Measurements from ENCODE around the gene TNN. TPM values are rescaled to one million over a fixed set of nuclear protein-coding genes. Genes with fewer than 3 reads are reported as not detected.
"Not testable (repeated sequence)": the region's sequence is repeated elsewhere in the genome, so short reads cannot be mapped to it uniquely, and the experiment has no call there.

TNN gene
- total and polyA plus RNA-seq, 12 donors, result 0.11 to 0.50 (median 0.23) TPM; not detected in 2

DNA sequence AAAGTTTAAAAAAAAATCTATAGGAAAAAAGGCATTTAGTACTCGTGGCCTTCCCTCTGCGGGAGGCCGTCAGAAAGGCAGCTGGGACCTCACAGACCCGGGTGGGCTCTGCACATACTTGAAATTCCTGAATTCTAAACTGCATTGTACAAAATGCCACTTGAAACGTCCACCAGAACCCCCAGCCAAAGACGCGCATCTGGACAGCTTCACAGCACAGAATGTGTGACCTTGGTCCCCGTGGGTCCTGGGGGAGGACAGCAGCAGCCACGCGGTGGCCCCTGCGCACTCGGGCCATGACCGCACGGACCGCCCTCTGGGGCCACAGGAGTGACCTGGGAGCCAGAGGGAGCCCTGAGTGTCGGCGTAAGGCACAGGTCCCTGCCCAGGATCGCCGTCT lies 23.8 kb upstream of the TNN start:
- no peak for TF ChIP-seq POLR2A (IDR thresholded peaks at IDR 0.05)
- TF ChIP-seq, protein P1, sequence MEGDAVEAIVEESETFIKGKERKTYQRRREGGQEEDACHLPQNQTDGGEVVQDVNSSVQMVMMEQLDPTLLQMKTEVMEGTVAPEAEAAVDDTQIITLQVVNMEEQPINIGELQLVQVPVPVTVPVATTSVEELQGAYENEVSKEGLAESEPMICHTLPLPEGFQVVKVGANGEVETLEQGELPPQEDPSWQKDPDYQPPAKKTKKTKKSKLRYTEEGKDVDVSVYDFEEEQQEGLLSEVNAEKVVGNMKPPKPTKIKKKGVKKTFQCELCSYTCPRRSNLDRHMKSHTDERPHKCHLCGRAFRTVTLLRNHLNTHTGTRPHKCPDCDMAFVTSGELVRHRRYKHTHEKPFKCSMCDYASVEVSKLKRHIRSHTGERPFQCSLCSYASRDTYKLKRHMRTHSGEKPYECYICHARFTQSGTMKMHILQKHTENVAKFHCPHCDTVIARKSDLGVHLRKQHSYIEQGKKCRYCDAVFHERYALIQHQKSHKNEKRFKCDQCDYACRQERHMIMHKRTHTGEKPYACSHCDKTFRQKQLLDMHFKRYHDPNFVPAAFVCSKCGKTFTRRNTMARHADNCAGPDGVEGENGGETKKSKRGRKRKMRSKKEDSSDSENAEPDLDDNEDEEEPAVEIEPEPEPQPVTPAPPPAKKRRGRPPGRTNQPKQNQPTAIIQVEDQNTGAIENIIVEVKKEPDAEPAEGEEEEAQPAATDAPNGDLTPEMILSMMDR (IDR thresholded peaks at IDR 0.05), result no peak

DNA sequence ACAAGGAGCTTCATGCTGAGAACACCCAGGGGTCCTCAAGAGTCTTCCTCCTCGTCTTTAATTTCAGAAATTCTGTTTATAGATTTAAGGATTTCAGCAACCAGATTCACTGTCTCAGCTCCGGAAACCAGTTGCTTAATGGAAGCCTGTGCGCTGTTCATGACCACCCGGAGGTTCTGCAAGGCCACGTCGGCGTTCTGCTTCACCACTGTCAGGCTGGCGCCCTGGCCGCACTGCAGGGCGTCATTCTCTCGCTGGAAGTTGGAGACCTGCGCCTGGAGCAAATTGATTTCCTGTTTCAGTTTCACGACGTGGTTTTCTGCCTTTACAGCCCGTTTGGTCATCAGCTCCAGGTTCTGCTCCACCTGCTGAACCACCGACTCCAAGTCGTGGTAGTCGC lies 23.0 kb upstream of the TNN start:
- H3K36me3 ChIP-seq (replicated peaks in 1 of 2); DNase-seq; H3K4me1 ChIP-seq (replicated peaks in 1 of 2); H3K27ac ChIP-seq; H3K9me3 ChIP-seq (replicated peaks in 1 of 3); H3K27me3 ChIP-seq; H3K4me3 ChIP-seq; intact Hi-C loops (cut with DNase I): not testable (repeated sequence)
- WGBS, 4 donors, result 85 to 90% (median 88%) methylated on average over 18 of the region's 18 CpGs

More for the DNA sequence above, 23.8 kb upstream of the TNN start:
- no peaks in the 10 kb centered on the region for H3K36me3 ChIP-seq (replicated peaks in 1 of 2)
- no peaks in the 10 kb centered on the region for H3K4me1 ChIP-seq (replicated peaks in 1 of 2)
- H3K27me3 ChIP-seq, result peaks cover 5% of the 10 kb centered on the region
- no peak for DNase-seq
- WGBS, 4 donors, result 35 to 52% (median 41%) methylated on average over 10 to 19 of the region's 19 CpGs
- no peaks in the 10 kb centered on the region for H3K9me3 ChIP-seq (replicated peaks in 1 of 3)
- H3K4me3 ChIP-seq, result no peak overlapping the region
- intact Hi-C loops (cut with DNase I), result no loop called here
- no peak overlapping the region for H3K27ac ChIP-seq

DNA sequence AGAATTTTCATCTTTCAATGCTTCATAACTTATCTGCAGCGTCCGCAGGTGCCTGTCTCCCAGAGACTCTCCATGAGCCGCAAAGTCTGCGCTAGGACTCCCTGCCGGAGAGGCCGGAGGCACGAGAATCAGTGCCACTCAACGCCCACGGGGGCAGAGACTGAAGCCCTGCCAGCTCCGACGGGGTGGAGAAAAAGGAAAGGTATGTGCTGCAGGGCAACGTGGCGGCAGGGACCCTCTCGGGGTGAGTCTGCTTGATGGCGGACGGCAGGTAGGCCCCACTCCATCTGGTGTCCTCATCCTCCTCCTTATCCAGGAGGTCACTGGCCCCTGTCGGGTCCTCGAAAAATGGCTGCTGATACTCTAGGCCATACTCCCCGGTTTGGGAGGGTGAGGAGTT lies 22.5 kb upstream of the TNN start:
- DNase-seq, result no peak
- WGBS, 4 donors, result 92 to 95% (median 94%) methylated on average over 17 to 19 of the region's 19 CpGs
- intact Hi-C loops (cut with DNase I), result no loop called here

DNA sequence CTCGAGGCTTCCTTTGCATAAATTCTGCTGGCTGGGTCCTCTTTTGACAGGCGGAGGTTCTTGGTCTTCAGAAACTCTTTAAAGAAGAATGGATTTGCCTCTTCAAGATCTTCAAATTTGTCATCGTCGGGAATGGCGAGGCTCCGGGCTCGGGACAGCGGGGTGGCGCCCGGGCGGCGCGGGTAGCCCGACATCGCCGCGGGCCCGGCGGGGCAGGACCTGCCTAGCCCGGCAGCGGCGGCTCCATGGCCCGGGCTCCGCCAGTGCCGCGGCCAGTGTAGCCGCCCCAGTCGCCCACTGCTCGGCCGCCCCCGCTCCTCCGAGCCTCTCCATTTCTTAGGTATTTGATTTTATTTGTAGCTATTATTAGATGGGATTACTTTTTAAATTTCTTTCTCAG lies 22.1 kb upstream of the TNN start:
- no peaks in the 10 kb centered on the region for H3K36me3 ChIP-seq (replicated peaks in 1 of 2)
- H3K27ac ChIP-seq, result no peak overlapping the region
- H3K4me1 ChIP-seq (replicated peaks in 1 of 2), result no peaks in the 10 kb centered on the region
- no peak for DNase-seq
- H3K27me3 ChIP-seq, result peaks cover 5% of the 10 kb centered on the region
- 93 to 97% (median 95%) methylated on average over 32 of the region's 32 CpGs for WGBS, 4 donors
- TF ChIP-seq, protein P1 (IDR thresholded peaks at IDR 0.05), result no peak
- TF ChIP-seq POLR2A (IDR thresholded peaks at IDR 0.05), result no peak
- H3K9me3 ChIP-seq (replicated peaks in 1 of 3), result no peaks in the 10 kb centered on the region
- intact Hi-C loops (cut with DNase I), result no loop called here
- H3K4me3 ChIP-seq, result no peak overlapping the region

More for the DNA sequence above, 22.5 kb upstream of the TNN start:
- H3K4me1 ChIP-seq (replicated peaks in 1 of 2), result no peaks in the 10 kb centered on the region
- no peak overlapping the region for H3K4me3 ChIP-seq
- peaks cover 5% of the 10 kb centered on the region for H3K27me3 ChIP-seq
- H3K27ac ChIP-seq, result no peak overlapping the region
- H3K36me3 ChIP-seq (replicated peaks in 1 of 2), result no peaks in the 10 kb centered on the region
- TF ChIP-seq POLR2A (IDR thresholded peaks at IDR 0.05), result no peak
- TF ChIP-seq, protein P1 (IDR thresholded peaks at IDR 0.05), result no peak
- H3K9me3 ChIP-seq (replicated peaks in 1 of 3), result no peaks in the 10 kb centered on the region

DNA sequence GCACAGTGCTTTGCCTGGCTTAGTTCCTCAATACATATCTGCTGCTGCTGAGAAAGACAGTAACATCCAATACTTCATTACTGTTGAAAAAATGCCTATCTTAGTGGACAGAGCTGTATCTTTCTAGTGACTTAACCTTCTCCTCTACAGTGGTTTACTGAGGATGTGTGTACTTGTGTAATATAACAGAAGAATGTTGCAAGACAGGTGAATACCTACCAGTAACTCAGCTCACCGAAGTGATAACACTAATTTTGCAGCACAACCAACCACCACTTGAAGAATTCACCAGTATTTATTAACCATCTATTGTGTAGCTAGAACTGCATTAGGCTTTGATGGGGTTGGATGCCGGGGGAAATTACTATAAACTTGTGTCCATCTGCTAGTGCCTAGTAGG lies 16.6 kb upstream of the TNN start:
- WGBS, 4 donors, result 76 to 93% (median 85%) methylated on average over 2 of the region's 2 CpGs
- H3K27me3 ChIP-seq, result peaks cover 5% of the 10 kb centered on the region
- no peak for DNase-seq

More for the DNA sequence above, 16.6 kb upstream of the TNN start:
- TF ChIP-seq, protein P1 (IDR thresholded peaks at IDR 0.05), result no peak
- no peak for TF ChIP-seq POLR2A (IDR thresholded peaks at IDR 0.05)
- Histone ChIP-seq H3K4me3 (no peak overlapping the region), H3K27ac (no peak overlapping the region), H3K4me1 (replicated peaks in 1 of 2) (no peaks in the 10 kb centered on the region), H3K9me3 (replicated peaks in 1 of 3) (no peaks in the 10 kb centered on the region), H3K36me3 (replicated peaks in 1 of 2) (no peaks in the 10 kb centered on the region)
- intact Hi-C loops (cut with DNase I), result no loop called here
